Left colon (tissue), 2 donors: Measurements from ENCODE around the gene TMOD1. TPM values are rescaled to one million over a fixed set of nuclear protein-coding genes. Genes with fewer than 3 reads are reported as not detected.

Experiments
- ATAC-seq: fragments of 200-7000 bp; cut with Tn5 transposase; one replicate; pipeline ENCODE4 v1.9.1; 2020; ENCODE audit warnings: mild to moderate bottlenecking, moderate library complexity
- DNase-seq, 2 donors: peaks; one replicate each; pipeline ENCODE4 v3.0.0-alpha.2; 2020
- intact Hi-C, 2 donors: fragments of 100-400 bp; cut with DNase I in 1 of 2; cut with micrococcal nuclease in 1 of 2; formaldehyde crosslinking; loops; one replicate each; pipeline versions ENCODE4 v1.11.2 to v1.14.0; 2022; cut with DNase I, micrococcal nuclease
- total RNA-seq, 2 donors: library from RNA; stranded (reverse); fragmentation: NEBNext Ultra II Directional; extraction: Animal tissue kit (Norgen Biotek cat#: 25700); gene quantifications; one replicate each; pipeline ENCODE4 v1.2.1, GENCODE V29; 2021
- donor health status: DM: no; HTN: no; CAD: no.
- donor health status: DM: yes; HTN: yes; CAD: no.

Gene TMOD1
- total RNA-seq, 2 donors from 2014 or later = 1.9 to 5.6 TPM

GRCh38 chr9:97529363-97530076, 28.1 kb downstream of the TMOD1 start:
- ATAC-seq = no peak
- intact Hi-C loops = no loop called here
- DNase-seq = peak in 1 of 2 donors; percentile 37

GRCh38 chr9:97531888-97532376, 30.5 kb downstream of the TMOD1 start:
- ATAC-seq = no peak
- intact Hi-C loops = no loop called here
- DNase-seq = no peak

- intact Hi-C loops = no loop called here
- ATAC-seq = no peak
- DNase-seq = no peak
These were observed 32.7 kb downstream of the TMOD1 start for GRCh38 chr9:97534185-97534584.

GRCh38 chr9:97534961-97535594, 33.6 kb downstream of the TMOD1 start:
- ATAC-seq (no peak), DNase-seq (no peak)
- intact Hi-C loops = no loop called here

GRCh38 chr9:97535771-97536170, 34.3 kb downstream of the TMOD1 start:
- DNase-seq (no peak), ATAC-seq (no peak)
- intact Hi-C loops = no loop called here

- ATAC-seq = no peak
- no peak for DNase-seq
- intact Hi-C loops = no loop called here
These were observed 35.0 kb downstream of the TMOD1 start for GRCh38 chr9:97536480-97536879.

GRCh38 chr9:97543561-97543960, 42.1 kb downstream of the TMOD1 start:
- DNase-seq (no peak), ATAC-seq (no peak)
- intact Hi-C loops = no loop called here

GRCh38 chr9:97545486-97545885, 44.0 kb downstream of the TMOD1 start:
- ATAC-seq = no peak
- intact Hi-C loops = no loop called here

GRCh38 chr9:97547098-97547829, 45.8 kb downstream of the TMOD1 start:
- DNase-seq (no peak), ATAC-seq (no peak)
- intact Hi-C loops = no loop called here

More at GRCh38 chr9:97545486-97545885, 44.0 kb downstream of the TMOD1 start:
- no peak for DNase-seq

- ATAC-seq = no peak
- intact Hi-C loops = no loop called here
- DNase-seq = no peak
These were observed 46.9 kb downstream of the TMOD1 start for GRCh38 chr9:97548379-97548778.

- ATAC-seq = no peak
- intact Hi-C loops = no loop called here
These were observed 47.5 kb downstream of the TMOD1 start for GRCh38 chr9:97548819-97549540.

GRCh38 chr9:97550386-97550785, 48.9 kb downstream of the TMOD1 start:
- intact Hi-C loops = no loop called here
- no peak for DNase-seq
- no peak for ATAC-seq

More at GRCh38 chr9:97548819-97549540, 47.5 kb downstream of the TMOD1 start:
- no peak for DNase-seq

GRCh38 chr9:97551308-97551707, 49.8 kb downstream of the TMOD1 start:
- DNase-seq = no peak
- intact Hi-C loops = no loop called here
- ATAC-seq = no peak

GRCh38 chr9:97553141-97553540, 51.7 kb downstream of the TMOD1 start:
- intact Hi-C loops = no loop called here
- ATAC-seq = no peak
- DNase-seq = no peak

GRCh38 chr9:97553841-97554240, 52.4 kb downstream of the TMOD1 start:
- DNase-seq (no peak), ATAC-seq (no peak)
- intact Hi-C loops = no loop called here

- no peak for ATAC-seq
- no peak for DNase-seq
- intact Hi-C loops = no loop called here
These were observed 53.2 kb downstream of the TMOD1 start for GRCh38 chr9:97554566-97555075.

GRCh38 chr9:97555164-97555563, 53.7 kb downstream of the TMOD1 start:
- DNase-seq (no peak), ATAC-seq (no peak)
- intact Hi-C loops = no loop called here

- intact Hi-C loops = no loop called here
These were observed 54.7 kb downstream of the TMOD1 start for GRCh38 chr9:97556036-97556720.

More at GRCh38 chr9:97556036-97556720, 54.7 kb downstream of the TMOD1 start:
- no peak for DNase-seq
- no peak for ATAC-seq
